GM12864 (cell line): Measurements from ENCODE around the gene CLEC4C.

Source experiments
- DNase-seq: peaks from one replicate; pipeline ENCODE4 v3.0.0-alpha.2; 2011; ENCODE audit warnings: low read depth
- H3K4me3 ChIP-seq: 2 replicates; pipeline ENCODE4 v1.5.1; 2011; ENCODE audit warnings: mild to moderate bottlenecking, low read depth, low read length, control low read depth
- TF ChIP-seq, protein P1 (sequence below): IDR thresholded peaks from 2 replicates; pipeline ENCODE4 v1.5.1; 2011; ENCODE audit warnings: low read depth, mild to moderate bottlenecking, moderate library complexity, low read length, control low read depth, inconsistent platforms; ENCODE audit errors: missing control alignments

The CLEC4C gene

DNA sequence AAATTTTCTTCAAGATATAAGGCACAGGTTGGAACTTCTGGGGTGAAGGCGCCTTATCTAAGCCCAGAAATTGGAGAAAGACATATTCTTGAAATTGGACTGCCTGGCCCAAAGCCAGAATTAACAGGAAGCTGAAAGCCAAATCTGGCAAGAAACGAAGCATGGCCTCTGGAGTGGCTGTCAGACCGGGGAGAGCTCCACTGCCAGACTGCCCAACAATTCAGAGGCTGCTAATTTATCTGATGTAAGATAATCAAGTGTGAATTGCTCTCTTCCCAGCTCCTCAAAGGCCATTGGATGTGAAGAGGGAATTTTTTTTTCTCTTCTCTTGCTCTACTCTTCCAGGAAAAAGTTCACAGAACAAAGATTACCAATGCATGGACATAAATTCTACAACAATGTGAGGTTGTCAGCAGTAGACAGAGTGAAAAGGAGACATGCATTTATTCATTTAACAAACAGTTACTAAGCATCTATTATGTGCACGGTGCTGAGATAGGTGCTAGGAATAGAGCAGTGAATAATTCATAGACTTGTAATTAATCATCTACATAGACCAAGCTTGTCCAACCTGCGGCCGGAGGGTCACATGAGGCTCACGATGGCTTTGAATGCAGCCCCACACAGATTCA, 51.5 kb downstream of the CLEC4C start, which contains the start of gene GDF3:
GDF3 (minus strand) TSS at position 210 of the 632 bp plus-strand sequence; CDS start at position 163, 47 bp downstream.
- no peak within 1 kb of the TSS for H3K4me3 ChIP-seq
- no peak for DNase-seq
- TF ChIP-seq, protein P1, sequence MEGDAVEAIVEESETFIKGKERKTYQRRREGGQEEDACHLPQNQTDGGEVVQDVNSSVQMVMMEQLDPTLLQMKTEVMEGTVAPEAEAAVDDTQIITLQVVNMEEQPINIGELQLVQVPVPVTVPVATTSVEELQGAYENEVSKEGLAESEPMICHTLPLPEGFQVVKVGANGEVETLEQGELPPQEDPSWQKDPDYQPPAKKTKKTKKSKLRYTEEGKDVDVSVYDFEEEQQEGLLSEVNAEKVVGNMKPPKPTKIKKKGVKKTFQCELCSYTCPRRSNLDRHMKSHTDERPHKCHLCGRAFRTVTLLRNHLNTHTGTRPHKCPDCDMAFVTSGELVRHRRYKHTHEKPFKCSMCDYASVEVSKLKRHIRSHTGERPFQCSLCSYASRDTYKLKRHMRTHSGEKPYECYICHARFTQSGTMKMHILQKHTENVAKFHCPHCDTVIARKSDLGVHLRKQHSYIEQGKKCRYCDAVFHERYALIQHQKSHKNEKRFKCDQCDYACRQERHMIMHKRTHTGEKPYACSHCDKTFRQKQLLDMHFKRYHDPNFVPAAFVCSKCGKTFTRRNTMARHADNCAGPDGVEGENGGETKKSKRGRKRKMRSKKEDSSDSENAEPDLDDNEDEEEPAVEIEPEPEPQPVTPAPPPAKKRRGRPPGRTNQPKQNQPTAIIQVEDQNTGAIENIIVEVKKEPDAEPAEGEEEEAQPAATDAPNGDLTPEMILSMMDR = no peak

DNA sequence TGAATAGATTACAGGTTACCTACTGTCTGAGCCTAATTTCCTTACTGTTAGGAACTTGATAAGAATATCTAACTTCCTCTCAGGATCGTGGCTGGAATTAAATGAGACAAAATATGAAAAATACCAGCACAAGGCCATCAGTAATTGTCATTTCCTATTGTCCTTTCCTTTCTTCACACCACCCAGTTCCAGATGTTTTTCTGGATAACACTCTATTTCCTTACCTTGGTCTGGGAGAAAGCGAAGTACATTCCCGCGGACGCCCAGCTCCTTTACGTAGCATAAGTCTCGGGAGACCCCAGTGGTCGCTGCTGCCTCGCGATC, 52.0 kb downstream of the CLEC4C start:
- no peak for DNase-seq
- H3K4me3 ChIP-seq = no peak overlapping the region
- TF ChIP-seq, protein P1 = no peak

DNA sequence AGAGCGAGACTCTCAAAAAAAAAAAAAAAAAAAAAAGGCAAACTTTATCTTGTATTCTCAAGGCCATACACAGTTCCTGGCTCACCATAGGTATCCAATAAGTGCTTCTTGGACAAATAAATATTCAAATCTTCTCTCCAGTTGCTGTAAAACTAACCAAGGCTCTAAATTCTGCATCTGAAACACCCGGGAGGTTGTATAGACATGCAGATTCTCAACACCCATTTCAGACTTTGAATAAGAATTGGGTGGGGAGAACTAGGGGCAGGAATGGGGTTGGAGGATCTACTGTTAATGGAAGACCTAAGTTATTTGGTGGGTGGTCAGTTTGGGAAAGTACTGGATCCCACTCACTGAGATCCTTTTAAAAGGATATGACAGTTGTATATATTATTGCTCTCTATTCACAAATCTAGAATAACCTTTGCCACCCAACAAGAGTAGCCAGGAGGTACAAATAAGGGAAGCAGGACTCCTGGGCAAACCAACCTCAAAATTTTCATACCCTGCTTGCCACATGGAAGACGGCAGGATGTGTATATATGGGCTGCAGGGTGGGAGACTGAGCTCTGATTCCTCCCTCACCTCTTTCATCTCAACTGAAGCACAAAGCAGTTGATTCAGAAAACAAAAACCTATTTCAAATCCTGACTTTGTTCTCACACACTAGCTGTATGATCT, 52.5 kb downstream of the CLEC4C start:
- DNase-seq = no peak

DNA sequence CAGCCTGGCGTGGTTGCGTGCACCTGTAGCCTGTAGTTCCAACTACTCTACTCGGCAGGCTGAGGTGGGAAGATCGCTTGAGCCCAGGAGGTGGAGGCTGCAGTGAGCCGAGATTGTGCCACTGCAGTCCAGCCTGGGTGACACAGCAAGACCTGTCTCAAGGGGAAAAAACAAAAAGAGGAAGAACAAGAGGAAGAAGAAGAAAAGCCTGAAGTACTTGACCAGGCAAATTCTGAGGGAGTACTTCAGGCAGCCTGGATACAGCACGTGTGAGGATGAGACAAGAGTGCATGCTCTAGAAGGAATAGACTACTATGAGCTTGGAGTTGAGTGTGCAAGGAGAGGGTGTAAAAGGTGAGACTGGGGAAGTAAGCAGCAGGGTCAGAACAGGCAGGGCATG, 53.4 kb downstream of the CLEC4C start:
- H3K4me3 ChIP-seq = no peak overlapping the region
- DNase-seq = no peak

More for the DNA sequence above, 52.5 kb downstream of the CLEC4C start:
- TF ChIP-seq, protein P1 = no peak
- no peak overlapping the region for H3K4me3 ChIP-seq

DNA sequence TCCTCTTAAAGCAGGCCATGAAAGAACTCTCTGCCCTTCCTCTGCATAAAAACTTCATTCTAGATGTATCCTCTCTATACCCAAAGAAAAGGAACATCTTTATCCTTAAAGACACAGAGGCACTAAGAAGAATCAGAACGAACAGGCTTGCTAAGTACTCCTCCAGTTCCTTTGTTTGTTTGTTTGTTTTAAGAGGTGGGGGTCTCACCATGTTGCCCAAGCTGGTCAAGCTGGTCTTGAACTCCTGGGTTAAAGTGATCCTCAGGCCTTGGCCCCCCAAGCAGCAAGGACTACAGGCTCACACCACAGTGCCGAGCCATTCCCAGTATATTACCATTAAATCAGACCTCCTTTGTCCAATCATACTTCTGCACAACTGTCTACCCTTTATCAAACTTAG, 65.6 kb downstream of the CLEC4C start:
- TF ChIP-seq, protein P1 = no peak
- DNase-seq = no peak
- H3K4me3 ChIP-seq = no peak overlapping the region

More for the DNA sequence above, 53.4 kb downstream of the CLEC4C start:
- TF ChIP-seq, protein P1 = no peak
